Uterus (tissue), 2 donors: ENCODE measurements around the gene THRB.

Source experiments
- CTCF ChIP-seq, 4 experiments: fragments of 200-600 bp in 2 of 4; fragments of 450-650 bp in 2 of 4; sonication (generic) in 2 of 4; IDR thresholded peaks; one replicate each; pipeline ENCODE4 v1.5.1; 2016 to 2019; ENCODE audit warnings: antibody characterized with exemption in 4 of 4, mild to moderate bottlenecking in 2 of 4, moderate library complexity in 1 of 4
- POLR2A ChIP-seq, 2 donors: fragments of 450-650 bp; IDR thresholded peaks; one replicate each; pipeline ENCODE4 v1.6.1; 2016; ENCODE audit warnings: antibody characterized with exemption in 2 of 2, mild to moderate bottlenecking in 1 of 2, moderate library complexity in 1 of 2

GRCh38 chr3:24166515-24166914 lies 328.1 kb downstream of the THRB start:
- no peak for TF ChIP-seq CTCF (IDR thresholded peaks at IDR 0.05)
- TF ChIP-seq POLR2A (IDR thresholded peaks at IDR 0.05) = no peak
